ENCODE results near the gene SYNC.
A peak's percentile ranks its signal among the peaks of the same experiment; 100 is the strongest.
"Not testable (repeated sequence)": the region's sequence is repeated elsewhere in the genome, so short reads cannot be mapped to it uniquely, and the experiment has no call there.

SYNC gene

GRCh38 chr1:32650248-32650751 lies 52.3 kb downstream of the SYNC start, which contains the start of gene ZBTB8OS:
Gene ZBTB8OS (minus strand): TSS chr1:32650550. CDS start chr1:32650529, 21 bp downstream.
- H3K27ac ChIP-seq, result peak within 1 kb of the TSS; percentile 97
- TF ChIP-seq CTCF (conservative IDR thresholded peaks at IDR 0.05) (no peak), ZFX (IDR thresholded peaks at IDR 0.05) (0 out of 2 replicates have a peak, but pooled peaks have one; percentile 10)

GRCh38 chr1:32647308-32648134 lies 55.0 kb downstream of the SYNC start:
- no peak overlapping the region for H3K27ac ChIP-seq
- no peak for TF ChIP-seq CTCF (conservative IDR thresholded peaks at IDR 0.05)
- TF ChIP-seq ZFX (IDR thresholded peaks at IDR 0.05), result no peak

GRCh38 chr1:32644426-32644825 lies 58.1 kb downstream of the SYNC start:
- TF ChIP-seq CTCF (conservative IDR thresholded peaks at IDR 0.05), result no peak
- TF ChIP-seq ZFX (IDR thresholded peaks at IDR 0.05), result no peak
- no peak overlapping the region for H3K27ac ChIP-seq

GRCh38 chr1:32642292-32642827 lies 60.2 kb downstream of the SYNC start:
- H3K27ac ChIP-seq, result not testable (repeated sequence)

GRCh38 chr1:32639489-32640075 lies 63.0 kb downstream of the SYNC start:
- TF ChIP-seq ZFX (IDR thresholded peaks at IDR 0.05) (no peak), CTCF (conservative IDR thresholded peaks at IDR 0.05) (no peak)
- no peak overlapping the region for H3K27ac ChIP-seq

GRCh38 chr1:32636914-32637645 lies 65.5 kb downstream of the SYNC start:
- TF ChIP-seq ZFX (IDR thresholded peaks at IDR 0.05), result no peak
- TF ChIP-seq CTCF (conservative IDR thresholded peaks at IDR 0.05), result no peak
- H3K27ac ChIP-seq, result no peak overlapping the region

- H3K27ac ChIP-seq, result no peak overlapping the region
- TF ChIP-seq ZFX (IDR thresholded peaks at IDR 0.05) (no peak), CTCF (conservative IDR thresholded peaks at IDR 0.05) (no peak)
Measured at GRCh38 chr1:32635508-32636277, 66.9 kb downstream of the SYNC start.
